Osteoblast (primary cell): ENCODE results near the gene TTC21A. TPM values are rescaled to one million over a fixed set of nuclear protein-coding genes. Genes with fewer than 3 reads are reported as not detected.

Experiments used
- DNase-seq: peaks from one replicate; pipeline ENCODE4 v3.0.0; 2011; ENCODE audit warnings: low spot score, mixed read lengths; ENCODE audit not compliant: insufficient read length; ENCODE audit errors: missing footprints
- H2AFZ ChIP-seq: 2 replicates; pipeline ENCODE4 v1.6.0; 2011; ENCODE audit warnings: mild to moderate bottlenecking, low read length
- H3K27ac ChIP-seq: 2 replicates; pipeline ENCODE4 v1.5.1; 2011; ENCODE audit warnings: mild to moderate bottlenecking, low read depth, low read length, moderate library complexity
- H3K27me3 ChIP-seq: 2 replicates; pipeline ENCODE4 v1.6.0; 2012; ENCODE audit warnings: mild to moderate bottlenecking, control low read depth, inconsistent platforms, low read length, moderate library complexity; ENCODE audit not compliant: insufficient read depth
- H3K36me3 ChIP-seq: 2 replicates; pipeline ENCODE4 v1.5.1; 2011; ENCODE audit warnings: mild to moderate bottlenecking, low read length, control low read depth, moderate library complexity; ENCODE audit not compliant: insufficient read depth
- H3K4me1 ChIP-seq: 2 replicates; pipeline ENCODE4 v1.5.1; 2011; ENCODE audit warnings: mild to moderate bottlenecking, low read length, control low read depth, moderate library complexity; ENCODE audit not compliant: insufficient read depth
- H3K4me2 ChIP-seq: 2 replicates; pipeline ENCODE4 v1.6.0; 2011; ENCODE audit warnings: mild to moderate bottlenecking, low read length; ENCODE audit not compliant: insufficient read depth
- H3K4me3 ChIP-seq: fragments of 200-600 bp; sonication (generic); 3 replicates; pipeline ENCODE4 v1.5.1; 2012; ENCODE audit warnings: mild to moderate bottlenecking, low read length, inconsistent platforms; ENCODE audit not compliant: insufficient read depth
- H3K79me2 ChIP-seq: 2 replicates; pipeline ENCODE4 v1.6.0; 2012; ENCODE audit warnings: mild to moderate bottlenecking, low read length, control low read depth, inconsistent platforms; ENCODE audit not compliant: insufficient read depth
- H3K9me3 ChIP-seq: 2 replicates; pipeline ENCODE4 v1.5.1; 2011; ENCODE audit warnings: low read depth, low read length, control low read depth
- H4K20me1 ChIP-seq: 2 replicates; pipeline ENCODE4 v1.6.0; 2012; ENCODE audit warnings: mild to moderate bottlenecking, low read length, control low read depth; ENCODE audit not compliant: insufficient read depth
- total RNA-seq: library from RNA; depleted of rRNA; stranded (reverse); fragments of >200 nt; gene quantifications from 2 replicates; pipeline ENCODE4 v1.2.3, GENCODE V29; 2012
- TF ChIP-seq, protein P1 (sequence below): IDR thresholded peaks from 2 replicates; pipeline ENCODE4 v1.5.1; 2011; ENCODE audit warnings: mild to moderate bottlenecking, low read depth, low read length, moderate library complexity; ENCODE audit errors: extremely low read depth

The TTC21A gene
- total RNA-seq, 1 donor: 6.9 TPM

DNA sequence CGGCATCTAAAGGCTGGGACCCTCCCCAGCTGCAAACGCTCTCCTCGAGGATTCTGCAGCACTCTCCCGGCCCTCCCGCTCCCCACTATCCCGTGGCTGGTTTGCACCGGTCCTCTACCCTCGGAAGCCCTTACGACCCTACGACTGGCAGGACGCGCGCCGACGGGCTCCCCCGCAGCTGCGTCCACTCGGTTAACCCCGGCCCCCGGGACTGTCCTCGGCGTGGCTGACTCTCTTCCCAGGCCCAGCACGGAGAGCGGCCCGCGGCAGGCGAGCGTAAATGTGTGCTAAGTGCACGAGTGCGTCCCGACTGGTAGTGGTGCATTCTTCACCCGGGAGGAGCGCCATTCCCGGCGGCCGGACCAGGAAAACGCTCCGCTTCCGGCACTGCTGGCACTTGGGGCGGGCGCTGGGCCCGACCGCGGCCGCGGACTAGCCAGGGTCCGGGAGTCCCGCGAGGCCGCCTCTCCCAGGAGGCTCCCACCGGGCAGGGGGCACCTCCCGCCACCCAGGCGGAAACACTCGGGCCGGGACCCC lies 561 bp upstream of the TTC21A start:
- peak; percentile 96 for DNase-seq
- peaks cover 18% of the 10 kb centered on the region for H3K4me1 ChIP-seq
- H2AFZ ChIP-seq: peak overlapping the region; percentile 93
- H4K20me1 ChIP-seq: peaks cover 37% of the 10 kb centered on the region
- peaks cover 6% of the 10 kb centered on the region for H3K36me3 ChIP-seq
- H3K79me2 ChIP-seq: peaks cover 54% of the 10 kb centered on the region
- H3K4me2 ChIP-seq: peak overlapping the region; percentile 91
- peak overlapping the region; percentile 95 for H3K27ac ChIP-seq
- no peaks in the 10 kb centered on the region for H3K27me3 ChIP-seq
- TF ChIP-seq, protein P1, sequence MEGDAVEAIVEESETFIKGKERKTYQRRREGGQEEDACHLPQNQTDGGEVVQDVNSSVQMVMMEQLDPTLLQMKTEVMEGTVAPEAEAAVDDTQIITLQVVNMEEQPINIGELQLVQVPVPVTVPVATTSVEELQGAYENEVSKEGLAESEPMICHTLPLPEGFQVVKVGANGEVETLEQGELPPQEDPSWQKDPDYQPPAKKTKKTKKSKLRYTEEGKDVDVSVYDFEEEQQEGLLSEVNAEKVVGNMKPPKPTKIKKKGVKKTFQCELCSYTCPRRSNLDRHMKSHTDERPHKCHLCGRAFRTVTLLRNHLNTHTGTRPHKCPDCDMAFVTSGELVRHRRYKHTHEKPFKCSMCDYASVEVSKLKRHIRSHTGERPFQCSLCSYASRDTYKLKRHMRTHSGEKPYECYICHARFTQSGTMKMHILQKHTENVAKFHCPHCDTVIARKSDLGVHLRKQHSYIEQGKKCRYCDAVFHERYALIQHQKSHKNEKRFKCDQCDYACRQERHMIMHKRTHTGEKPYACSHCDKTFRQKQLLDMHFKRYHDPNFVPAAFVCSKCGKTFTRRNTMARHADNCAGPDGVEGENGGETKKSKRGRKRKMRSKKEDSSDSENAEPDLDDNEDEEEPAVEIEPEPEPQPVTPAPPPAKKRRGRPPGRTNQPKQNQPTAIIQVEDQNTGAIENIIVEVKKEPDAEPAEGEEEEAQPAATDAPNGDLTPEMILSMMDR: no peak
- H3K9me3 ChIP-seq: no peaks in the 10 kb centered on the region
- peak overlapping the region; percentile 99 for H3K4me3 ChIP-seq

- H3K36me3 ChIP-seq: peaks cover 6% of the 10 kb centered on the region
- peak overlapping the region; percentile 99 for H3K4me3 ChIP-seq
- peak overlapping the region; percentile 95 for H3K27ac ChIP-seq
- peaks cover 33% of the 10 kb centered on the region for H4K20me1 ChIP-seq
- TF ChIP-seq, protein P1: no peak
- no peaks in the 10 kb centered on the region for H3K27me3 ChIP-seq
- peaks cover 41% of the 10 kb centered on the region for H3K79me2 ChIP-seq
- H3K4me1 ChIP-seq: peaks cover 18% of the 10 kb centered on the region
- no peak for DNase-seq
- peak overlapping the region; percentile 93 for H2AFZ ChIP-seq
- peak overlapping the region; percentile 91 for H3K4me2 ChIP-seq
- H3K9me3 ChIP-seq: no peaks in the 10 kb centered on the region
Observed at GRCh38 chr3:39108200-39108710, 775 bp downstream of the TTC21A start.

DNA sequence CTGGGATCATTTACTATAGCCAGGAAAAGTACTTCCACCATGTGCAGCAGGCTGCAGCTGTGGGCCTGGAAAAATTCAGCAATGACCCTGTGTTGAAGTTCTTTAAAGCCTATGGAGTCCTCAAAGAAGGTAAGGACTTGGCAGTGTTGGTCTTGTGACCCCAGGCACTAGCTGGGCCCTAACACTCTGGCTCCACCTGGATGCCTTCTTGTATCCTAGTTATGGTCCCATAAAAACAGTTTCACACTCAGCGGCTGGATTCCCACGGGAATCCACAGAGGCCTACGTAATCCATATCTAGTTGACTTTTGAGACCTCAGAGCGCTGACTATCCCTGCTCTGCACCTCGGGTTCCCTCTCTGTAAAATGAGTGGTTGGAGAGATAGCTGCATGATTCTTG lies 1.6 kb downstream of the TTC21A start:
- DNase-seq: no peak
- Histone ChIP-seq H3K9me3 (no peaks in the 10 kb centered on the region), H3K27me3 (no peaks in the 10 kb centered on the region), H3K4me2 (no peak overlapping the region), H4K20me1 (peaks cover 25% of the 10 kb centered on the region), H3K4me3 (no peak overlapping the region), H2AFZ (no peak overlapping the region), H3K36me3 (peaks cover 6% of the 10 kb centered on the region), H3K27ac (no peak overlapping the region), H3K79me2 (peaks cover 33% of the 10 kb centered on the region), H3K4me1 (peaks cover 18% of the 10 kb centered on the region)
- TF ChIP-seq, protein P1: no peak

DNA sequence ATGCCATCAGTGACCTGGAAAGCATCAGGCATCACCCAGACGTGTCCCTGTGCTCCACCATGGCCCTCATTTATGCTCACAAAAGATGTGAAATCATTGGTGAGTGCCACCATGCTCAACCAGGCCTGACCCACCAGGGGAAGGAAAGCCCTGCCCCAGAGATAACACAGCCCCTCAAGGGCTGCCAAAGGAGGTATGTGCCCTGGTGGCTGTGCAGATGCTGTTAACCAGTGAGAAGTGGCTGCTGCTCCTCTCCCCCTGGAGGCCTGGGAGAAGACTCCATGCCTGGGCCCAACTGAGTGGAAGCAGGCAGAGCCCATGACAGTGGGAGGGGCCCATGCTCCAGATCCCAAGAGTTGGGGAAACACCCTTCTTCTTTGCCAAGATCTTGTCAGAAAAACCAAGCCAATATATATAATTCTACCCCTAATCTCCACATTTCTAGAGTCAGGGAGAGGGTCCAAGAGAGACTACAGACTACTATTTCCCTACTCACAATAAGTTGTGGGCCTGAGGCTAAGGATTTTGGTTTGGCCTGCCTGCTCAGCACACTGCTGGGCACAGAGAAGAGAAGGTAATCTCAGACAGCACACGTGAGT lies 2.7 kb downstream of the TTC21A start:
- Histone ChIP-seq H3K4me2 (no peak overlapping the region), H3K79me2 (peaks cover 23% of the 10 kb centered on the region), H3K36me3 (peaks cover 6% of the 10 kb centered on the region), H3K9me3 (no peaks in the 10 kb centered on the region), H3K27me3 (no peaks in the 10 kb centered on the region), H3K4me3 (no peak overlapping the region), H4K20me1 (peaks cover 14% of the 10 kb centered on the region), H3K27ac (no peak overlapping the region), H2AFZ (no peak overlapping the region), H3K4me1 (peaks cover 18% of the 10 kb centered on the region)
- TF ChIP-seq, protein P1: no peak
- peak; percentile 46 for DNase-seq
